Glutamatergic neuron (in vitro differentiated cells): Measurements from ENCODE around the gene PRR3. TPM values are rescaled to one million over a fixed set of nuclear protein-coding genes. Genes with fewer than 3 reads are reported as not detected.
"Not testable (repeated sequence)": the region's sequence is repeated elsewhere in the genome, so short reads cannot be mapped to it uniquely, and the experiment has no call there.

Experiments
- DNase-seq: peaks from one replicate; pipeline ENCODE4 v3.0.0; 2022
- H3K27ac Mint-ChIP-seq: one replicate; pipeline ENCODE4 v1.8.0; 2020; ENCODE audit warnings: mild to moderate bottlenecking, mixed read lengths, inconsistent platforms; ENCODE audit not compliant: unreplicated experiment
- H3K27me3 Mint-ChIP-seq: one replicate; pipeline ENCODE4 v1.8.0; 2020; ENCODE audit warnings: mild to moderate bottlenecking, moderate library complexity, mixed read lengths, inconsistent platforms; ENCODE audit not compliant: unreplicated experiment
- H3K36me3 Mint-ChIP-seq: one replicate; pipeline ENCODE4 v1.8.0; 2020; ENCODE audit warnings: mild to moderate bottlenecking, mixed read lengths, inconsistent platforms; ENCODE audit not compliant: unreplicated experiment
- H3K4me1 Mint-ChIP-seq: one replicate; pipeline ENCODE4 v1.8.0; 2020; ENCODE audit warnings: mild to moderate bottlenecking, low read depth, mixed read lengths, inconsistent platforms; ENCODE audit not compliant: unreplicated experiment
- H3K4me3 Mint-ChIP-seq: one replicate; pipeline ENCODE4 v1.8.0; 2020; ENCODE audit warnings: mild to moderate bottlenecking, mixed read lengths, inconsistent platforms; ENCODE audit not compliant: unreplicated experiment
- H3K9me3 Mint-ChIP-seq: one replicate; pipeline ENCODE4 v1.8.0; 2020; ENCODE audit warnings: mild to moderate bottlenecking, moderate library complexity, mixed read lengths, inconsistent platforms; ENCODE audit not compliant: unreplicated experiment
- CTCF ChIP-seq: fragments of 200-600 bp; sonication (generic); IDR thresholded peaks from one replicate; pipeline ENCODE4 v1.5.0; 2021; ENCODE audit not compliant: partially characterized antibody, unreplicated experiment
- total RNA-seq: library from RNA; stranded (reverse); fragmentation: NEBNext Ultra II Directional; extraction: Animal tissue kit (Norgen Biotek cat#: 25700); gene quantifications from one replicate; pipeline ENCODE4 v1.2.1, GENCODE V29; 2021; ENCODE audit not compliant: unreplicated experiment

Gene PRR3
- total RNA-seq, 1 donor from 2014 or later = 34.7 TPM

- Mint-ChIP-seq H3K4me1 (no peaks in the 10 kb centered on the region), H3K4me3 (no peak overlapping the region), H3K9me3 (peaks cover 2% of the 10 kb centered on the region), H3K36me3 (no peaks in the 10 kb centered on the region), H3K27ac (no peak overlapping the region), H3K27me3 (no peaks in the 10 kb centered on the region)
- TF ChIP-seq CTCF = no peak
- DNase-seq = no peak
Observed at GRCh38 chr6:30511169-30511546, 45.9 kb upstream of the PRR3 start.

- H3K4me1 Mint-ChIP-seq = no peaks in the 10 kb centered on the region
- peaks cover 2% of the 10 kb centered on the region for H3K9me3 Mint-ChIP-seq
- H3K27ac Mint-ChIP-seq = no peak overlapping the region
- H3K36me3 Mint-ChIP-seq = no peaks in the 10 kb centered on the region
- no peak for TF ChIP-seq CTCF
- DNase-seq = no peak
- no peak overlapping the region for H3K4me3 Mint-ChIP-seq
- no peaks in the 10 kb centered on the region for H3K27me3 Mint-ChIP-seq
Observed at GRCh38 chr6:30513451-30513850, 43.6 kb upstream of the PRR3 start.

GRCh38 chr6:30515106-30515505, 42.0 kb upstream of the PRR3 start:
- Mint-ChIP-seq H3K27ac (no peak overlapping the region), H3K27me3 (no peaks in the 10 kb centered on the region), H3K9me3 (peaks cover 2% of the 10 kb centered on the region), H3K4me3 (peak overlapping the region; percentile 75), H3K36me3 (no peaks in the 10 kb centered on the region), H3K4me1 (no peaks in the 10 kb centered on the region)
- no peak for DNase-seq
- TF ChIP-seq CTCF = no peak

GRCh38 chr6:30515944-30516753, 40.9 kb upstream of the PRR3 start:
- H3K4me1 Mint-ChIP-seq = no peaks in the 10 kb centered on the region
- H3K27me3 Mint-ChIP-seq = no peaks in the 10 kb centered on the region
- H3K9me3 Mint-ChIP-seq = peaks cover 2% of the 10 kb centered on the region
- peak overlapping the region; percentile 86 for H3K4me3 Mint-ChIP-seq
- H3K36me3 Mint-ChIP-seq = no peaks in the 10 kb centered on the region
- DNase-seq = peak; percentile 58
- H3K27ac Mint-ChIP-seq = peak overlapping the region; percentile 21
- TF ChIP-seq CTCF = no peak

- H3K36me3 Mint-ChIP-seq, H3K4me1 Mint-ChIP-seq, H3K9me3 Mint-ChIP-seq, DNase-seq, H3K27me3 Mint-ChIP-seq: not testable (repeated sequence)
- Mint-ChIP-seq H3K4me3 (peak overlapping the region; percentile 86), H3K27ac (peak overlapping the region; percentile 21)
Observed at GRCh38 chr6:30516754-30517076, 40.4 kb upstream of the PRR3 start.

- H3K27me3 Mint-ChIP-seq, H3K36me3 Mint-ChIP-seq, DNase-seq, H3K4me3 Mint-ChIP-seq, H3K9me3 Mint-ChIP-seq, H3K4me1 Mint-ChIP-seq, H3K27ac Mint-ChIP-seq: not testable (repeated sequence)
Observed at GRCh38 chr6:30517767-30518504, 39.2 kb upstream of the PRR3 start.

- not testable (repeated sequence) for H3K4me3 Mint-ChIP-seq, H3K27me3 Mint-ChIP-seq, H3K36me3 Mint-ChIP-seq, H3K9me3 Mint-ChIP-seq, DNase-seq, H3K4me1 Mint-ChIP-seq, H3K27ac Mint-ChIP-seq
Observed at GRCh38 chr6:30518505-30519145, 38.5 kb upstream of the PRR3 start.
